ENCODE measurements around the gene TSKU.
"Not testable (repeated sequence)": the region's sequence is repeated elsewhere in the genome, so short reads cannot be mapped to it uniquely, and the experiment has no call there.

The TSKU gene

GRCh38 chr11:76801736-76802135 is 18.6 kb downstream of the TSKU start:
- TF ChIP-seq ZNF274 (IDR thresholded peaks at IDR 0.05; ENCODE audit: low read depth, low read length), result no peak
- no peak overlapping the region for H3K4me3 ChIP-seq (ENCODE audit: low read length)

DNA sequence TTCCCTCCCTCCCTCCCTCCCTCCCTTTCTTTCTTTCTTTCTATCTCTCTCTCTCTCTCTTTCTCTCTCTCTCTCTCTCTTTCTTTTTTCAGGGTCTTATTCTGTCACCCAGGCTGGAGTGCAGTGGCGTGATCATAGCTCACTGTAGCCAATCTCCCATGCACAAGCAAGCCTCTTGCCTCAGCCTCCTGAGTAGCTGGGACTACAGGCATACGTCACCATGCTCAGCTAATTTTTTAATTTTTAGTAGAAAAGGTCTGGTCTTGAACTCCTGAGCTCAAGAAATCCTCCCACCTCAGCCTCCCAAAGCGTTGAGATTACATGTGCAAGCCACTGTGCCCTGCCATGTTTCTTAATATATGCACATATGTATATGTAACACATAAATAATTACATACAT is 19.0 kb downstream of the TSKU start:
- TF ChIP-seq ZNF274 (IDR thresholded peaks at IDR 0.05; ENCODE audit: low read depth, low read length), result no peak
- H3K4me3 ChIP-seq (ENCODE audit: low read length), result no peak overlapping the region

- no peak overlapping the region for H3K4me3 ChIP-seq (ENCODE audit: low read length)
- no peak for TF ChIP-seq ZNF274 (IDR thresholded peaks at IDR 0.05; ENCODE audit: low read depth, low read length)
These were observed 19.5 kb downstream of the TSKU start for GRCh38 chr11:76802621-76803020.

GRCh38 chr11:76803023-76803422 is 19.9 kb downstream of the TSKU start:
- no peak overlapping the region for H3K4me3 ChIP-seq (ENCODE audit: low read length)
- no peak for TF ChIP-seq ZNF274 (IDR thresholded peaks at IDR 0.05; ENCODE audit: low read depth, low read length)

DNA sequence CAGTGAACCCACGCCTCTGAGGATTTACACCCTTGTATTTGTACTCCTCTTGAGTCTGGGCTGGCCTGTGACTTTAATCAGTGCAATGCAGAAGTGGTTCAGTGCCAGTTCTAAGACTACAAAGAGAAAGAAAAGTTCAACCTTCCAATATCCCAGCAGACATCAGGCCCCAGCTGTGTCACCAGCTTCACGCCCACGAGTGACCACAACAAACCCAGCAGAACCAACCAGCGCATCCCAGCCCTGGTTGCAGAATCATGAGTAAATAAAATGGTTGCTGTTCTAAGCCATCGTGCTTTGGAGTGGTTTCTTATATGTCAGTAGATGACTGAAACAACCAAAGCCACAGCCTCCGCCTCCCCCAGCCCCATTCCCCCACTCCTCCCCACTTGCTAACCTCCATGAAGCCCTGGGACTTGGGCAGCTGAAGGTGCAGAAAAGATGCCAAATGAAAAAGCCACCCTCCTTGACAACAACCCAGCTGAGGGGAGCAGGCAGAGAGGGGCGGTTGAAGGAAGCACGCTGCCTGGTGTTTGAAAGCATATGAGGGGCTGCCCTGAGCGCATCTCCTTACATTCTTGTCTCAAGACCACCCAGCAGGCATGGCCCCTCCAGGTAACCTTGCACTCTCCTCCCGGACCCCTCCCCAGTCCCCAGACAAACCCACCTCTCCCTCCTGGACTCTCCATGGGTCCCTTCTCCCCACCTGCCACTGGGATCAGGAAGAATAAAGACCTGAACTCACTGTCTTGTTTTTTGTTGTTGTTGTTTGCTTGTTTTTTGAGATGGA is 20.9 kb downstream of the TSKU start:
- H3K4me3 ChIP-seq (ENCODE audit: low read length), result no peak overlapping the region
- TF ChIP-seq ZNF274 (IDR thresholded peaks at IDR 0.05; ENCODE audit: low read depth, low read length), result no peak

- TF ChIP-seq ZNF274 (IDR thresholded peaks at IDR 0.05; ENCODE audit: low read depth, low read length), result no peak
- no peak overlapping the region for H3K4me3 ChIP-seq (ENCODE audit: low read length)
These were observed 22.2 kb downstream of the TSKU start for GRCh38 chr11:76805206-76805913.

DNA sequence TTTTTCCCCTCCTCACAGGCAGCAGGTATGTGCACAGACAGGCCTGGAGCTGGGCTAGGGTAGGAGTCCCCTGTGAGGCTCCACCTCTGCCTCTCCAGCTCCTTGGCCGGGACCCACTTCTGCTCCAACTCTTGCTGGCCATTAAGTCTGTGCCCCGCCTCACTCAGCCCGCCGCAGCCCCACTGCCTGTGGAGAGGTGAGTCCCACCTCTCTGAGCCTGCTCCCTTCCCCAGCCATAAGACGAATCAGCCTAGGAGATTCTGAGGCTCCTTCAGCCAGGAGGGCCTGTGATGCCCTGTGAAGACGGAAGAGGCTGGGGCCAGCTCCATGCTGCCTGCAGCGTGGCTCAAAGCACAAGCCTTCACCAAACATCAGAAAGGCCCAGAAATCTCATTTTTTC is 23.0 kb downstream of the TSKU start:
- no peak overlapping the region for H3K4me3 ChIP-seq (ENCODE audit: low read length)
- no peak for TF ChIP-seq ZNF274 (IDR thresholded peaks at IDR 0.05; ENCODE audit: low read depth, low read length)

- no peak for TF ChIP-seq ZNF274 (IDR thresholded peaks at IDR 0.05; ENCODE audit: low read depth, low read length)
- no peak overlapping the region for H3K4me3 ChIP-seq (ENCODE audit: low read length)
These were observed 23.6 kb downstream of the TSKU start for GRCh38 chr11:76806608-76807205.

- TF ChIP-seq ZNF274 (IDR thresholded peaks at IDR 0.05; ENCODE audit: low read depth, low read length), result no peak
- H3K4me3 ChIP-seq (ENCODE audit: low read length), result no peak overlapping the region
These were observed 24.2 kb downstream of the TSKU start for GRCh38 chr11:76807206-76807875.

- H3K4me3 ChIP-seq (ENCODE audit: low read length), result no peak overlapping the region
- TF ChIP-seq ZNF274 (IDR thresholded peaks at IDR 0.05; ENCODE audit: low read depth, low read length), result no peak
These were observed 25.0 kb downstream of the TSKU start for GRCh38 chr11:76808171-76808570.

GRCh38 chr11:76808996-76809395 is 25.8 kb downstream of the TSKU start:
- no peak for TF ChIP-seq ZNF274 (IDR thresholded peaks at IDR 0.05; ENCODE audit: low read depth, low read length)
- H3K4me3 ChIP-seq (ENCODE audit: low read length), result no peak overlapping the region

GRCh38 chr11:76810151-76810853 is 27.1 kb downstream of the TSKU start:
- H3K4me3 ChIP-seq (ENCODE audit: low read length), result no peak overlapping the region
- TF ChIP-seq ZNF274 (IDR thresholded peaks at IDR 0.05; ENCODE audit: low read depth, low read length), result no peak

- no peak overlapping the region for H3K4me3 ChIP-seq (ENCODE audit: low read length)
- TF ChIP-seq ZNF274 (IDR thresholded peaks at IDR 0.05; ENCODE audit: low read depth, low read length), result no peak
These were observed 28.1 kb downstream of the TSKU start for GRCh38 chr11:76811259-76811658.

- H3K4me3 ChIP-seq (ENCODE audit: low read length), result no peak overlapping the region
These were observed 31.3 kb downstream of the TSKU start for GRCh38 chr11:76814414-76814813.

DNA sequence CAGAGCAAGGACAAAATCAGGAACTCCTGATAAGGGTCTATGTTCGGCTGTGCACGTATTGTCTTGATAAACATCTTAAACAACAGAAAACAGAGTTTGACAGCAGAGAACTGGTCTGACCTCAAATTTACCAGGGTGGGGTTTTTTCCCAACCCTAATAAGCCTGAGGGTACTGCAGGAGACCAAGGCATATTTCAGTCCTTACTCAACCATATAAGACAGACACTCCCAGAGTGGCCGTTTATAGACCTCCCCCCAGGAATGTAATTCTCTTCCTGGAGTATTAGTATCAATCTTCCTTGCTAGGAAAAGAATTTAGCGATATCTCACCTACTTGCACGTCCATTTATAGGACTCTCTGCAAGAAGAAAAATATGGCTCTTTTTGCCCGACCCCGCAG is 32.5 kb downstream of the TSKU start:
- not testable (repeated sequence) for H3K4me3 ChIP-seq (ENCODE audit: low read length)

More at GRCh38 chr11:76814414-76814813, 31.3 kb downstream of the TSKU start:
- TF ChIP-seq ZNF274 (IDR thresholded peaks at IDR 0.05; ENCODE audit: low read depth, low read length), result no peak

Measured in GM08714 (cell line).